Endothelial cell of umbilical vein (primary cell): Measurements from ENCODE around the gene ZNF84.

Experiments
- EZH2 ChIP-seq: IDR thresholded peaks from 2 replicates; pipeline ENCODE4 v1.6.1; 2012; ENCODE audit warnings: borderline replicate concordance, low read depth, mild to moderate bottlenecking, moderate library complexity, low read length, inconsistent platforms; ENCODE audit not compliant: severe bottlenecking
- FOS ChIP-seq: IDR thresholded peaks from 2 replicates; pipeline ENCODE4 v1.6.1; 2011; ENCODE audit warnings: mild to moderate bottlenecking, low read length, moderate library complexity, borderline replicate concordance; ENCODE audit not compliant: insufficient read depth
- JUN ChIP-seq: IDR thresholded peaks from 2 replicates; pipeline ENCODE4 v1.6.1; 2011; ENCODE audit warnings: borderline replicate concordance, low read depth; ENCODE audit not compliant: insufficient read length, insufficient read depth
- MAX ChIP-seq: IDR thresholded peaks from 2 replicates; pipeline ENCODE4 v1.6.1; 2011; ENCODE audit not compliant: insufficient read depth, insufficient read length
- MYC ChIP-seq: IDR thresholded peaks from one replicate; pipeline ENCODE4 v1.6.1; 2011; ENCODE audit warnings: mild to moderate bottlenecking, low read depth, low read length
- POLR2A ChIP-seq: IDR thresholded peaks from 2 replicates; pipeline ENCODE4 v1.6.1; 2012; ENCODE audit warnings: low read depth, mild to moderate bottlenecking, control low read depth, low read length
- POLR2AphosphoS5 ChIP-seq: IDR thresholded peaks from 2 replicates; pipeline ENCODE4 v1.6.1; 2012; ENCODE audit warnings: low read depth, mild to moderate bottlenecking, control low read depth, low read length, moderate library complexity; ENCODE audit not compliant: insufficient read depth
- TF ChIP-seq, protein P1 (sequence below), 2 donors: IDR thresholded peaks; 1 replicate in 1 of 2; 2 replicates in 1 of 2; pipeline ENCODE4 v1.5.1; 2011; ENCODE audit warnings: low read length in 2 of 2, mild to moderate bottlenecking in 2 of 2, moderate library complexity in 2 of 2, control low read depth in 1 of 2, inconsistent platforms in 1 of 2, low read depth in 1 of 2; ENCODE audit not compliant: insufficient read depth in 1 of 2; ENCODE audit errors: extremely low read depth in 1 of 2

GRCh38 chr12:133108150-133108549 is 70.8 kb downstream of the ZNF84 start:
- no peak for TF ChIP-seq JUN
- TF ChIP-seq, protein P1, sequence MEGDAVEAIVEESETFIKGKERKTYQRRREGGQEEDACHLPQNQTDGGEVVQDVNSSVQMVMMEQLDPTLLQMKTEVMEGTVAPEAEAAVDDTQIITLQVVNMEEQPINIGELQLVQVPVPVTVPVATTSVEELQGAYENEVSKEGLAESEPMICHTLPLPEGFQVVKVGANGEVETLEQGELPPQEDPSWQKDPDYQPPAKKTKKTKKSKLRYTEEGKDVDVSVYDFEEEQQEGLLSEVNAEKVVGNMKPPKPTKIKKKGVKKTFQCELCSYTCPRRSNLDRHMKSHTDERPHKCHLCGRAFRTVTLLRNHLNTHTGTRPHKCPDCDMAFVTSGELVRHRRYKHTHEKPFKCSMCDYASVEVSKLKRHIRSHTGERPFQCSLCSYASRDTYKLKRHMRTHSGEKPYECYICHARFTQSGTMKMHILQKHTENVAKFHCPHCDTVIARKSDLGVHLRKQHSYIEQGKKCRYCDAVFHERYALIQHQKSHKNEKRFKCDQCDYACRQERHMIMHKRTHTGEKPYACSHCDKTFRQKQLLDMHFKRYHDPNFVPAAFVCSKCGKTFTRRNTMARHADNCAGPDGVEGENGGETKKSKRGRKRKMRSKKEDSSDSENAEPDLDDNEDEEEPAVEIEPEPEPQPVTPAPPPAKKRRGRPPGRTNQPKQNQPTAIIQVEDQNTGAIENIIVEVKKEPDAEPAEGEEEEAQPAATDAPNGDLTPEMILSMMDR (IDR thresholded peaks at IDR 0.05; ENCODE audit: extremely low read depth in 1 of 2, insufficient read depth in 1 of 2, low read depth in 1 of 2, low read length in 2 of 2): no peak
- TF ChIP-seq MAX: no peak
- no peak for TF ChIP-seq POLR2A
- TF ChIP-seq EZH2: no peak
- TF ChIP-seq MYC: no peak
- TF ChIP-seq POLR2AphosphoS5: no peak
- TF ChIP-seq FOS: no peak
